Lower lobe of right lung (tissue), 2 donors: ENCODE results near the gene ALDH1A1. TPM values are rescaled to one million over a fixed set of nuclear protein-coding genes. Genes with fewer than 3 reads are reported as not detected.

ENCODE experiments used
- ATAC-seq, 2 donors: fragments of 200-7000 bp; cut with Tn5 transposase; one replicate each; pipeline ENCODE4 v1.9.1; 2020 to 2022; ENCODE audit warnings: mild to moderate bottlenecking in 2 of 2, moderate library complexity in 2 of 2
- DNase-seq: peaks from one replicate; pipeline ENCODE4 v3.0.0-alpha.2; 2020
- H3K27ac ChIP-seq: fragments of 200-600 bp; one replicate; pipeline ENCODE4 v1.8.0; 2022
- H3K27me3 ChIP-seq: fragments of 200-600 bp; one replicate; pipeline ENCODE4 v1.8.0; 2022; ENCODE audit warnings: low read depth
- H3K36me3 ChIP-seq: fragments of 200-600 bp; one replicate; pipeline ENCODE4 v1.8.0; 2022; ENCODE audit warnings: mild to moderate bottlenecking
- H3K4me1 ChIP-seq: fragments of 200-600 bp; one replicate; pipeline ENCODE4 v1.8.0; 2022
- H3K4me3 ChIP-seq: fragments of 200-600 bp; one replicate; pipeline ENCODE4 v1.8.0; 2022; ENCODE audit warnings: mild to moderate bottlenecking
- H3K9me3 ChIP-seq: fragments of 200-600 bp; one replicate; pipeline ENCODE4 v1.8.0; 2022
- CTCF ChIP-seq: fragments of 200-600 bp; IDR thresholded peaks from one replicate; pipeline ENCODE4 v1.8.0; 2022; ENCODE audit warnings: antibody characterized with exemption, mild to moderate bottlenecking
- intact Hi-C: fragments of 100-400 bp; cut with DNase I; formaldehyde crosslinking; loops from one replicate; pipeline ENCODE4 v1.11.0; 2022
- total RNA-seq: library from RNA; stranded (reverse); fragmentation: NEBNext Ultra II Directional; extraction: Animal tissue kit (Norgen Biotek cat#: 25700); gene quantifications from one replicate; pipeline ENCODE4 v1.2.1, GENCODE V29; 2021
- donor health status: DM: no; HTN: yes; CAD: no; lungs with severe emphysema.

Gene ALDH1A1
- total RNA-seq, 1 donor from 2014 or later, result 238 TPM

GRCh38 chr9:72883875-72884274 lies 69.0 kb downstream of the ALDH1A1 start:
- no peaks in the 10 kb centered on the region for H3K4me1 ChIP-seq
- H3K36me3 ChIP-seq, result peaks cover 6% of the 10 kb centered on the region
- intact Hi-C loops, result no loop called here
- no peak for DNase-seq
- H3K27ac ChIP-seq, result no peak overlapping the region
- no peak for ATAC-seq
- no peaks in the 10 kb centered on the region for H3K9me3 ChIP-seq
- H3K4me3 ChIP-seq, result no peak overlapping the region
- no peaks in the 10 kb centered on the region for H3K27me3 ChIP-seq
- TF ChIP-seq CTCF, result no peak

GRCh38 chr9:72882117-72882775 lies 70.6 kb downstream of the ALDH1A1 start:
- DNase-seq, result no peak
- ATAC-seq, result no peak
- H3K4me3 ChIP-seq, result no peak overlapping the region
- H3K9me3 ChIP-seq, result no peaks in the 10 kb centered on the region
- no peaks in the 10 kb centered on the region for H3K4me1 ChIP-seq
- no peak overlapping the region for H3K27ac ChIP-seq
- intact Hi-C loops, result no loop called here
- no peak for TF ChIP-seq CTCF
- no peaks in the 10 kb centered on the region for H3K27me3 ChIP-seq
- no peaks in the 10 kb centered on the region for H3K36me3 ChIP-seq

GRCh38 chr9:72880821-72881220 lies 72.0 kb downstream of the ALDH1A1 start:
- DNase-seq (no peak), ATAC-seq (no peak)
- no peak for TF ChIP-seq CTCF
- Histone ChIP-seq H3K36me3 (no peaks in the 10 kb centered on the region), H3K4me3 (no peak overlapping the region), H3K27ac (no peak overlapping the region), H3K27me3 (no peaks in the 10 kb centered on the region), H3K9me3 (no peaks in the 10 kb centered on the region), H3K4me1 (no peaks in the 10 kb centered on the region)
- intact Hi-C loops, result no loop called here

- intact Hi-C loops, result no loop called here
- ATAC-seq (no peak), DNase-seq (no peak)
- no peak for TF ChIP-seq CTCF
- Histone ChIP-seq H3K27me3 (no peaks in the 10 kb centered on the region), H3K4me1 (peaks cover 11% of the 10 kb centered on the region), H3K9me3 (no peaks in the 10 kb centered on the region), H3K27ac (no peak overlapping the region), H3K4me3 (no peak overlapping the region), H3K36me3 (no peaks in the 10 kb centered on the region)
Observed at GRCh38 chr9:72875221-72875620, 77.6 kb downstream of the ALDH1A1 start.

GRCh38 chr9:72874344-72874743 lies 78.5 kb downstream of the ALDH1A1 start:
- intact Hi-C loops, result no loop called here
- Histone ChIP-seq H3K36me3 (no peaks in the 10 kb centered on the region), H3K27ac (no peak overlapping the region), H3K4me1 (peaks cover 11% of the 10 kb centered on the region), H3K27me3 (no peaks in the 10 kb centered on the region), H3K4me3 (no peak overlapping the region), H3K9me3 (no peaks in the 10 kb centered on the region)
- ATAC-seq (no peak), DNase-seq (no peak)
- TF ChIP-seq CTCF, result no peak

- ATAC-seq (no peak), DNase-seq (no peak)
- intact Hi-C loops, result no loop called here
- Histone ChIP-seq H3K4me3 (no peak overlapping the region), H3K4me1 (peaks cover 11% of the 10 kb centered on the region), H3K27me3 (no peaks in the 10 kb centered on the region), H3K27ac (no peak overlapping the region), H3K36me3 (no peaks in the 10 kb centered on the region), H3K9me3 (no peaks in the 10 kb centered on the region)
- TF ChIP-seq CTCF, result no peak
Observed at GRCh38 chr9:72873456-72873855, 79.4 kb downstream of the ALDH1A1 start.
